GM19025 (cell line): ENCODE measurements around the gene SYT2.
"Not testable (repeated sequence)": the region's sequence is repeated elsewhere in the genome, so short reads cannot be mapped to it uniquely, and the experiment has no call there.

Experiments
- ATAC-seq: cut with Tn5 transposase; IDR thresholded peaks from one replicate; pipeline ENCODE4 v1.9.1; 2021; ENCODE audit warnings: mild to moderate bottlenecking, low read depth, moderate library complexity; ENCODE audit not compliant: unreplicated experiment

Gene SYT2

DNA sequence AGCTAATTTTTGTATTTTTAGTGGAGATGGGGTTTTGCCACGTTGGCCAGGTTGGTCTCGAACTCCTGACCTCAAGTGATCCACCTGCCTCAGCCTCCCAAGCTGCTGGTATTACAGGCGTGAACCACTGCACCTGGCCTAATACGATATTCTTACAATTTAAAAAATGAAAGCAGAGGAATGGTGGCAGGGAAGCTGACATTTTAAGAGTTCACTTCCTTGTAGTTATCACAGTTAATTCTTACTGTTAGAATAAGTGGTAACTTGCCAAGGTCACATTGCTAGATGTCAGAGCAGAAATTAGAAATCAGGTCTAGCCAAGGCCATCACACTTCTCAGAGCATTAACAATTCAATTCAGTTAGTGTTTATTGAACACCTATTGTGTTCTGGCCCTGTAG lies 154.2 kb downstream of the SYT2 start:
- not testable (repeated sequence) for ATAC-seq

- not testable (repeated sequence) for ATAC-seq
Observed at GRCh38 chr1:202554619-202555018, 155.6 kb downstream of the SYT2 start.

- ATAC-seq = peak; percentile 69
Observed at GRCh38 chr1:202553560-202554038, 156.7 kb downstream of the SYT2 start.

- not testable (repeated sequence) for ATAC-seq
Observed at GRCh38 chr1:202553078-202553477, 157.2 kb downstream of the SYT2 start.

- not testable (repeated sequence) for ATAC-seq
Observed at GRCh38 chr1:202552615-202553014, 157.6 kb downstream of the SYT2 start.

DNA sequence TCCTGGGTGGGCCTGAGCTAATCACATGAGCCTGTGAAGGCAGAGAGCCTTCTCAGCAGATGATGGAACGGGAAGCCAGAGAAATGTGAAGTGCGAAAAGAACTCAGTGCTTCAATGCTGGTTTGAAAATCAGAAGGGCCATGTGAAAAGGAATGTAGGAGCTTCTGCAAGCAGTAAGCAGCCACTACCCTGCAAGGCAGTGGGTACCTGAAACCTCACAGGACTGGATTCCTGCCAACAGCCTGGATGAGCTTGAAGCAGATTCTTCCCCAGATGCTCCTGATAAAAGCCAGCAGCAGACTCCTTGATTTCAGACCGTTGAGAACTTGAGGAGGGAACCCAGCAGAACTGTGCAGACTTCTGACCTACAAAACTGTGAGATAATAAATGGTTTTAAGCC lies 158.6 kb downstream of the SYT2 start:
- no peak for ATAC-seq

DNA sequence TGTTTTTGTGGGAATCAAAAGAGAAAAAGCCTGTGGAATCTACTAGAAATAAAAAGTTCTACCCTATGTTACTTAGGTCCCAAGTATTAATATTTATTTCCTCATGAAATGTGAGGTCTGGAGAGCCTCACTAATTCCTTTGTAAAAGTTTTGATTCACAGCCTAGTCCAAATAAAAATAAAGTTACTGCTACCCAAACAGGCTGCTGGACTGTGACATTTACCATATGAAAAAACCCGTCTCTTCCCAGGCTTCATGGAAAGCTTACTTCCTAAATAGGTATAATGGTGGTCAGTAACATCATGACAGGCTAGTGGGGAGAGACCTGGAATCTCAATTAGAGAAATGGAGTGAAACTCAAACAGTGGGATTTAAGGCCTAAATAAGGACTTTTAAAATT lies 160.2 kb downstream of the SYT2 start:
- not testable (repeated sequence) for ATAC-seq

DNA sequence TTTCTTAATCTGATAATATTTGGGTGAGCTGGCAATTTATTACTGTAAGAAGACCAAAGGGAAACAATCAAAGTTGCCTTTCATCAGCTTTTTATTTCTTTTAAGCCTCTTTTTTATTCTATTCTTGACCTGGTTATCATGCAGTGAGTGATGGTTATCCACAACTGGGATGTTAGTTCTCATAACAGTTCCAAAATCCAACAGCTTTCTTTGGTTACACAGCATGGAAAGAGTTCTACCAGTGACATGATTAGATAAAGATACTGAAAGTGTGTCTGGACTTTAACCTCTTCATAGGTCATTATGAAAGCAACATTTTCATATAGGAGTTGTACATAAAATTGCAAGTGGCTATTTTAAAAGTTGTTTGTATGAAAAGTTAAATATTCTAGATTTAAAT lies 163.0 kb downstream of the SYT2 start:
- peak; percentile 50 for ATAC-seq

DNA sequence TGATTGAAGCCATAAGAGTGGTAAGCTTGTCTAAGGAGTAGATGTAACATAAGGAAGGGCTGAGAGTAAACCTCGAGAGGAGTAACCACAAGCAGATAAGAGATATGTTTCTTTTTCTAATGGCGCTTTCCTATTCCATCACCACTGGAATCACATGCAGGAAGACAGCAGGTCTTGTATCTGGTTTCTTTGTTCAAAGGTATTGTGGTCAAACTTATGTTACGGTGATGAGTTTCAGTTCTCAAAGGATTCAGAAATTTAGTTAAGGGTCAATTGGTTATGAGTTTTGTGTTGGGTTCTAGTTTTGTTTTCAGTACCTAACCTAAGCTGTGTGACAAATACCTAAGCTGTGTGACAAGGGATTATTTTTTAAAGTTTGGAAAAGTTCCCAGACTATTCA lies 163.5 kb downstream of the SYT2 start:
- ATAC-seq = peak; percentile 82

DNA sequence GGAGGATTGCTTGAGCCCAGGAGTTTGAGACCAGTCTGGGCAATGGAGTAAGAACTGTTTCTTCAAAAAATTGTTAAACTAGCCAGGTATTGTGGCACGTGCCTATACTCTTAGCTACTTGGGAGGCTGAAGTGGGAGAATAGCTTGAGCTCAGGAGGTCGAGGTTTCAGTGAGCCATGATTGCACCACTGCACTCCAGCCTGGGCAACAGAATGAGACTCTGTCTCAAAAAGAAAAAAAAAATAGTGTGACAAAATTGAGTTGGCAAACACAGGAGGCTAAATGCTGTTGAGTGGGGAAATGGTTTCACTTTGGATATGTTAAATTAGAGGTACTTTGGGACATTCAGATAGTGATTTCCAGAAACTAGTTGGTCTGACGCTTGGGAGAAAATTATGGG lies 163.9 kb downstream of the SYT2 start:
- peak; percentile 12 for ATAC-seq

- not testable (repeated sequence) for ATAC-seq
Observed at GRCh38 chr1:202545647-202546303, 164.5 kb downstream of the SYT2 start.

DNA sequence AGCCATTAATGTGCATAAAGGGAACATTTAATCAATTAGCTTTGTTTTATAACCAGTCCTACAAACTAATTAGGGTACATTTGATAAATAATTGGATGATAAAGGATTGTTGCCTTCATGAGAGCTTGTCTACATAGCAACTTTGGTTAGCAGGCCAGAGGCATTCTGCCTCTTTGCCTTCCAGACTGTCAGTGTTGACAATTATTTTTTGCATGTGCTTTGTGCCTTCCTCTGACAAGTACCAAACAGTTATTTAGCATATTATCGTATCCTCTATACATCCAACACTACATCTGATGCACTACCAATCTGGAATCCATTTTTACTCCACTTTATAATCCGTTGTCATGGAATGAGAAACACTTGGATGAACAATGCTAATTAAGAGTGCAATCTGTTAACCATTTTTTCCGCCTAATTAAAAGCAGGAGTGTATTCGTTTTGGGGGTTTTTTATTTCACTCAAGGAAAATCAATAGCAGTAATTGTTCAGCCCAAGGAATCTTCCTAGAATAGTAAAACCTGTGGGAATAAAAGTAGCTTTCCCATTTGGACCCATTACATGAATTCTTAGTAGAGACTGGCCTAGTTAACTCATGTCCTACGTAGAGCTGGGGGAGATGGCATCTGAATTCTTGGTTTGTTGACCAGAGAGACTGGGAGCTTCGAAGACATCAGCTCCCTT lies 165.3 kb downstream of the SYT2 start:
- ATAC-seq = not testable (repeated sequence)

DNA sequence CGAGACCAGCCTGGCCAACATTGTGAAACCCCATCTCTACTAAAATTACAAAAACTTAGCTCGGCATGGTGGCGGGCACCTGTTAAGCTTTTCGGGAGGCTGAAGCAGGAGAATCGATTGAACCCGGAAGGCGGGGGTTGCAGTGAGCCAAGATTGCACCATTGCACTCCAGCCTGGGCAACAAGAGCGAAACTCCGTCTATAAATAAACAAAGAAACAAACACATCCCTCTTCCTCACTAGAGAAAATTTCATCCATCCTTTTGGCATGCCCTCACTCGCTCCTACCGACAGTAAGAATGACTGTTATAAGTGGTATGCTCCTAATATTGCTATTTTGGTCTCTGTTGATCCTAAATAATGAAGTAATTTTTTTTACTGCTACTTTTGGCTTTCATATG lies 166.7 kb downstream of the SYT2 start:
- not testable (repeated sequence) for ATAC-seq

GRCh38 chr1:202542415-202542814 lies 167.8 kb downstream of the SYT2 start:
- not testable (repeated sequence) for ATAC-seq

GRCh38 chr1:202540858-202541257 lies 169.4 kb downstream of the SYT2 start:
- not testable (repeated sequence) for ATAC-seq
